Thyroid gland (tissue), 4 donors: Measurements from ENCODE around the gene RWDD1.

Experiments used
- CTCF ChIP-seq, 6 experiments: fragments of 200-600 bp in 3 of 6; fragments of 450-650 bp in 3 of 6; sonication (generic) in 3 of 6; IDR thresholded peaks; one replicate each; pipeline ENCODE4 v1.5.1; 2016 to 2019; ENCODE audit warnings: antibody characterized with exemption in 6 of 6, mild to moderate bottlenecking in 2 of 6, inconsistent platforms in 1 of 6, moderate library complexity in 1 of 6
- POLR2A ChIP-seq, 2 donors: fragments of 450-650 bp; IDR thresholded peaks; one replicate each; pipeline ENCODE4 v1.6.1; 2017; ENCODE audit warnings: antibody characterized with exemption in 2 of 2, mild to moderate bottlenecking in 2 of 2, moderate library complexity in 1 of 2

DNA sequence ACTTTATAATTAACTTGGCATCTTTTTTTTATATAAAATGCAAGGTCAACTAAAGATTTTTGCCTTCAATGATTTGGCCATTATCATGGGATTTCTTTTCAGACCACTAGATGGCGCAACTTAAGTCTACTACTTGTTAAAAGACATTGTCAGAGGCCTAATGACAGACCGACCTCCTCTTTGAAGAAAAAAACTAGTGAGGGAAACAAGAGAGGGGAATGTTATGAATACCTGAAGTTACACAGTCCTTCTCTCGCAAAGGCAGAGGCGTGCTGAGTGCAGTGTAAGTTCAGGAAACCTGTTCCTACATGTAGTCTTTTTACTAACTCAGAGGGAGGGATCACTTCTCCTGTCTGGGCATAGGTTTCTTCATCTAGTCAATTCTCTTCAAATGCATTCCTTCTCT, 35.1 kb upstream of the RWDD1 start:
- TF ChIP-seq POLR2A (IDR thresholded peaks at IDR 0.05) (no peak), CTCF (IDR thresholded peaks at IDR 0.05) (peak; percentile 34 to 73 (median 70))
